K562 (cell line): Measurements from ENCODE around the gene SERP1. TPM values are rescaled to one million over a fixed set of nuclear protein-coding genes. Genes with fewer than 3 reads are reported as not detected.

Experiments used
- CREB1 ChIP-seq, 2 experiments: sonication (generic) in 1 of 2; formaldehyde crosslinking in 1 of 2; IDR thresholded peaks; 2 replicates each; pipeline versions ENCODE4 v1.6.1 to v1.8.0; 2012 to 2022; ENCODE audit warnings: inconsistent platforms in 1 of 2, mild to moderate bottlenecking in 1 of 2, missing genetic modification reagents in 1 of 2, moderate library complexity in 1 of 2
- CREM ChIP-seq: IDR thresholded peaks from 2 replicates; pipeline ENCODE4 v1.6.1; 2014; ENCODE audit warnings: antibody characterized with exemption, low read depth
- FOSL1 ChIP-seq: fragments of 200-800 bp; sonication (Bioruptor generic); conservative IDR thresholded peaks from 2 replicates; pipeline ENCODE4 v1.6.1; 2016; ENCODE audit warnings: missing genetic modification characterization, missing compliant biosample characterization
- GTF2F1 ChIP-seq: IDR thresholded peaks from 2 replicates; pipeline ENCODE4 v1.6.1; 2011; ENCODE audit warnings: low read depth, low read length, improper control_type of control experiment
- HMG20A ChIP-seq: fragments of 450-650 bp; formaldehyde crosslinking; conservative IDR thresholded peaks from 2 replicates; pipeline ENCODE4 v1.4.0; 2020; ENCODE audit warnings: mild to moderate bottlenecking, mixed read lengths
- HOXB6 ChIP-seq: fragments of 250-450 bp; sonication (Bioruptor Pico); IDR thresholded peaks from 2 replicates; pipeline ENCODE4 v1.5.1; 2022; ENCODE audit warnings: mild to moderate bottlenecking, borderline replicate concordance
- MBD2 ChIP-seq: sonication (generic); IDR thresholded peaks from 2 replicates; pipeline ENCODE4 v1.6.1; 2016; ENCODE audit warnings: low read depth, borderline replicate concordance
- MCM3 ChIP-seq: fragments of 450-650 bp; IDR thresholded peaks from 2 replicates; pipeline ENCODE4 v1.6.1; 2016
- POLR2AphosphoS2 ChIP-seq: IDR thresholded peaks from 2 replicates; pipeline ENCODE4 v1.6.1; 2012; ENCODE audit warnings: low read length, improper control_type of control experiment
- SP2 ChIP-seq: IDR thresholded peaks from 2 replicates; pipeline ENCODE4 v1.6.1; 2011; ENCODE audit warnings: mild to moderate bottlenecking, low read depth, low read length, moderate library complexity; ENCODE audit not compliant: poor library complexity, severe bottlenecking; ENCODE audit errors: extremely low read depth
- TBL1XR1 ChIP-seq, 2 experiments: IDR thresholded peaks; 2 replicates each; pipeline ENCODE4 v1.6.1; 2012; ENCODE audit warnings: improper control_type of control experiment in 2 of 2, low read length in 2 of 2, mild to moderate bottlenecking in 1 of 2
- TGIF2 ChIP-seq: sonication (generic); formaldehyde crosslinking; IDR thresholded peaks from 2 replicates; pipeline ENCODE4 v1.8.1; 2022; ENCODE audit warnings: mild to moderate bottlenecking, missing genetic modification reagents, moderate library complexity
- THRAP3 ChIP-seq: fragments of 450-650 bp; IDR thresholded peaks from 2 replicates; pipeline ENCODE4 v1.6.1; 2016; ENCODE audit warnings: mild to moderate bottlenecking, inconsistent platforms, borderline replicate concordance
- ZC3H11A ChIP-seq: IDR thresholded peaks from 2 replicates; pipeline ENCODE4 v1.6.1; 2012; ENCODE audit warnings: low read depth, low read length, improper control_type of control experiment
- ZKSCAN8 ChIP-seq: fragments of 200-800 bp; sonication (Bioruptor generic); IDR thresholded peaks from 2 replicates; pipeline ENCODE4 v1.6.1; 2016; ENCODE audit warnings: missing genetic modification characterization, missing compliant biosample characterization
- ZNF282 ChIP-seq: sonication (generic); formaldehyde crosslinking; IDR thresholded peaks from 2 replicates; pipeline ENCODE4 v1.8.1; 2023; ENCODE audit warnings: missing genetic modification reagents
- polyA plus RNA-seq, 8 experiments: library from polyadenylated mRNA; depleted of rRNA in 4 of 8; stranded (reverse) in 5 of 8; unstranded in 3 of 8; fragments of >200 nt; fragmentation: Nextera tagmentation in 2 of 8; fragmentation: Illumina TruSeq in 1 of 8; extraction: Ambion mirVana in 2 of 8; extraction: Trizol in 1 of 8; gene quantifications; 2 replicates each; pipeline versions ENCODE4 v1.2.1 to v1.2.3, GENCODE V29; 2011 to 2014; ENCODE audit warnings: inconsistent platforms in 1 of 8, missing spikeins in 1 of 8
- total RNA-seq, 7 experiments: library from RNA; depleted of rRNA in 6 of 7; stranded (reverse); fragments of >200 nt in 6 of 7; fragmentation: Illumina TruSeq in 2 of 7; extraction: Trizol in 2 of 7; gene quantifications; 2 replicates each; pipeline versions ENCODE4 v1.2.1 to v1.2.3, GENCODE V29; 2011 to 2021; ENCODE audit warnings: low replicate concordance in 1 of 7
- TF ChIP-seq, protein P1 (sequence below): fragments of 450-650 bp; IDR thresholded peaks from 2 replicates; pipeline ENCODE4 v1.7.0; 2016; ENCODE audit warnings: borderline replicate concordance
- TF ChIP-seq, protein P2 (sequence below): IDR thresholded peaks from 2 replicates; pipeline ENCODE4 v1.6.1; 2011; ENCODE audit not compliant: insufficient read length; ENCODE audit errors: extremely low read depth
- TF ChIP-seq, protein P3 (sequence below): fragments of 450-650 bp; IDR thresholded peaks from 2 replicates; pipeline ENCODE4 v1.6.1; 2016; ENCODE audit warnings: missing biosample characterization, missing genetic modification characterization
- TF ChIP-seq, protein P4 (sequence below): IDR thresholded peaks from 2 replicates; pipeline ENCODE4 v1.6.1; 2014; ENCODE audit warnings: antibody characterized with exemption
- TF ChIP-seq, protein P5 (sequence below): sonication (generic); formaldehyde crosslinking; IDR thresholded peaks from 2 replicates; pipeline ENCODE4 v1.4.0; 2020; ENCODE audit warnings: mild to moderate bottlenecking, missing genetic modification reagents

The SERP1 gene
- total and polyA plus RNA-seq, 9 of the 15 experiments (the other 6 are each of a cell fraction or from before 2014, with no cell fraction given) = 38.6 to 443 (median 121) TPM

DNA sequence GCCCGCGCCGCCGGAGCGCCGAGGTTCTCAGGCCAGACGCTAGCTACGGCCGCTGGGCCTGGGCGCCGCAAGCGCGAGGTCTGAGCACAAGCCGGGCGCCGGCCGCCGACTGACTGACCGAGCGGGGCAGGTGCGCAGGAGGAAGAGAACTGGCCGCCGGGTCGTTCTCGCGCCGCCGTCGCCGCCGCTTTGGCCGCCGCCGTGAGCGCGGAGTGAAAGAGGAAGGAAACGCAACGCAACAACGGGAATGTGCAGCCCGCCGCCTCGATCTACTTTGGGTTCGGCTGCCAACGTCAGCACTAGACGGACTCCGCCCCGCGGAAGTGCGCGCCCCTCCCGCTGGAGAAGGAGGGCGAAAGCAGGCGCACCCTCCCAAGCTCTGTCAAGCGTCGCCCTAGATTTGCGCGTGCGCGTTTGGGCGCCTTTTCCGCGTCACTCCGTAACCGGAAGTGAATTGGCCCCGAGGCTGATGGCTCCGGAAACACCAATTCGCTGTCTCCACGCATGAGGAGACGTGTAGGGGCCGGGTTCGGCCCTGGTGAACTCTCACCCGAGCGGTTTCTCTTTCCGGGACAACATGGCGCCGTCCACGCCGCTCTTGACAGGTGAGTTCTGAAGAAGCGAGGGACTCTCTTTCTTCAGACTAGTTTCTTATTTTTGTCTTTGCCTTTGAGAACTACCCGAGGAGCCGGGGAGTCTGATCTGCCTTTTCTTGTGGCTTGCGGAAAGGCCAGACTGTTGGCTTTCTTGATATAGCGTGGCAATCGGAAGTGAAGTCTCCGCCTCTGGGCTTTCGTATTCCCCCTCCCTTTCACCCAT is at the start of gene SERP1, which contains the start of gene EIF2A (continued):
- TF ChIP-seq MCM3 (no peak), POLR2AphosphoS2 (peak; percentile 76; the same call in 1 of the 2 replicates), ZC3H11A (no peak), ZNF282 (0 out of 2 replicates have a peak, but pooled peaks have one; percentile 14), TBL1XR1 (IDR thresholded peaks at IDR 0.05; ENCODE audit: low read length in 2 of 2) (peak in 1 of 2 experiments; percentile 93; a peak in 2 of 4 replicates), THRAP3 (no peak), SP2 (no peak), ZKSCAN8 (CRISPR knock-in tag) (no peak), CREM (peak; percentile 100), GTF2F1 (peak; percentile 27; the same call in 1 of the 2 replicates), FOSL1 (tag) (peak; percentile 64; the same call in 1 of the 2 replicates), CREB1 (IDR thresholded peaks at IDR 0.05) (peak; percentile 100), CREB1 (CRISPR knock-in tag; IDR thresholded peaks at IDR 0.05) (peak; percentile 100), MBD2 (peak; percentile 65; the same call in 1 of the 2 replicates), HMG20A (CRISPR knock-in tag) (no peak), TGIF2 (CRISPR knock-in tag) (peak; percentile 7; the same call in 1 of the 2 replicates), HOXB6 (CRISPR knock-in tag) (no peak)
- TF ChIP-seq, protein P1, sequence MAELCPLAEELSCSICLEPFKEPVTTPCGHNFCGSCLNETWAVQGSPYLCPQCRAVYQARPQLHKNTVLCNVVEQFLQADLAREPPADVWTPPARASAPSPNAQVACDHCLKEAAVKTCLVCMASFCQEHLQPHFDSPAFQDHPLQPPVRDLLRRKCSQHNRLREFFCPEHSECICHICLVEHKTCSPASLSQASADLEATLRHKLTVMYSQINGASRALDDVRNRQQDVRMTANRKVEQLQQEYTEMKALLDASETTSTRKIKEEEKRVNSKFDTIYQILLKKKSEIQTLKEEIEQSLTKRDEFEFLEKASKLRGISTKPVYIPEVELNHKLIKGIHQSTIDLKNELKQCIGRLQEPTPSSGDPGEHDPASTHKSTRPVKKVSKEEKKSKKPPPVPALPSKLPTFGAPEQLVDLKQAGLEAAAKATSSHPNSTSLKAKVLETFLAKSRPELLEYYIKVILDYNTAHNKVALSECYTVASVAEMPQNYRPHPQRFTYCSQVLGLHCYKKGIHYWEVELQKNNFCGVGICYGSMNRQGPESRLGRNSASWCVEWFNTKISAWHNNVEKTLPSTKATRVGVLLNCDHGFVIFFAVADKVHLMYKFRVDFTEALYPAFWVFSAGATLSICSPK = no peak
- TF ChIP-seq, protein P2, sequence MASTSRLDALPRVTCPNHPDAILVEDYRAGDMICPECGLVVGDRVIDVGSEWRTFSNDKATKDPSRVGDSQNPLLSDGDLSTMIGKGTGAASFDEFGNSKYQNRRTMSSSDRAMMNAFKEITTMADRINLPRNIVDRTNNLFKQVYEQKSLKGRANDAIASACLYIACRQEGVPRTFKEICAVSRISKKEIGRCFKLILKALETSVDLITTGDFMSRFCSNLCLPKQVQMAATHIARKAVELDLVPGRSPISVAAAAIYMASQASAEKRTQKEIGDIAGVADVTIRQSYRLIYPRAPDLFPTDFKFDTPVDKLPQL = no peak
- TF ChIP-seq, protein P3, sequence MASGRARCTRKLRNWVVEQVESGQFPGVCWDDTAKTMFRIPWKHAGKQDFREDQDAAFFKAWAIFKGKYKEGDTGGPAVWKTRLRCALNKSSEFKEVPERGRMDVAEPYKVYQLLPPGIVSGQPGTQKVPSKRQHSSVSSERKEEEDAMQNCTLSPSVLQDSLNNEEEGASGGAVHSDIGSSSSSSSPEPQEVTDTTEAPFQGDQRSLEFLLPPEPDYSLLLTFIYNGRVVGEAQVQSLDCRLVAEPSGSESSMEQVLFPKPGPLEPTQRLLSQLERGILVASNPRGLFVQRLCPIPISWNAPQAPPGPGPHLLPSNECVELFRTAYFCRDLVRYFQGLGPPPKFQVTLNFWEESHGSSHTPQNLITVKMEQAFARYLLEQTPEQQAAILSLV = no peak
- TF ChIP-seq, protein P4, sequence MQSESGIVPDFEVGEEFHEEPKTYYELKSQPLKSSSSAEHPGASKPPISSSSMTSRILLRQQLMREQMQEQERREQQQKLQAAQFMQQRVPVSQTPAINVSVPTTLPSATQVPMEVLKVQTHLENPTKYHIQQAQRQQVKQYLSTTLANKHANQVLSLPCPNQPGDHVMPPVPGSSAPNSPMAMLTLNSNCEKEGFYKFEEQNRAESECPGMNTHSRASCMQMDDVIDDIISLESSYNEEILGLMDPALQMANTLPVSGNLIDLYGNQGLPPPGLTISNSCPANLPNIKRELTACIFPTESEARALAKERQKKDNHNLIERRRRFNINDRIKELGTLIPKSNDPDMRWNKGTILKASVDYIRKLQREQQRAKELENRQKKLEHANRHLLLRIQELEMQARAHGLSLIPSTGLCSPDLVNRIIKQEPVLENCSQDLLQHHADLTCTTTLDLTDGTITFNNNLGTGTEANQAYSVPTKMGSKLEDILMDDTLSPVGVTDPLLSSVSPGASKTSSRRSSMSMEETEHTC = no peak
- TF ChIP-seq, protein P5, sequence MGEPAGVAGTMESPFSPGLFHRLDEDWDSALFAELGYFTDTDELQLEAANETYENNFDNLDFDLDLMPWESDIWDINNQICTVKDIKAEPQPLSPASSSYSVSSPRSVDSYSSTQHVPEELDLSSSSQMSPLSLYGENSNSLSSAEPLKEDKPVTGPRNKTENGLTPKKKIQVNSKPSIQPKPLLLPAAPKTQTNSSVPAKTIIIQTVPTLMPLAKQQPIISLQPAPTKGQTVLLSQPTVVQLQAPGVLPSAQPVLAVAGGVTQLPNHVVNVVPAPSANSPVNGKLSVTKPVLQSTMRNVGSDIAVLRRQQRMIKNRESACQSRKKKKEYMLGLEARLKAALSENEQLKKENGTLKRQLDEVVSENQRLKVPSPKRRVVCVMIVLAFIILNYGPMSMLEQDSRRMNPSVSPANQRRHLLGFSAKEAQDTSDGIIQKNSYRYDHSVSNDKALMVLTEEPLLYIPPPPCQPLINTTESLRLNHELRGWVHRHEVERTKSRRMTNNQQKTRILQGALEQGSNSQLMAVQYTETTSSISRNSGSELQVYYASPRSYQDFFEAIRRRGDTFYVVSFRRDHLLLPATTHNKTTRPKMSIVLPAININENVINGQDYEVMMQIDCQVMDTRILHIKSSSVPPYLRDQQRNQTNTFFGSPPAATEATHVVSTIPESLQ (CRISPR knock-in tag) = no peak; the same call in 1 of the 2 replicates
